ENCODE data around the gene CCBE1. TPM values are rescaled to one million over a fixed set of nuclear protein-coding genes. Genes with fewer than 3 reads are reported as not detected.

CCBE1 gene
- total and polyA plus RNA-seq, 2 of the 4 experiments (the other 2 are of a cell fraction): 64.8 to 148 TPM

GRCh38 chr18:59684777-59685176 lies 12.4 kb downstream of the CCBE1 start:
- Histone ChIP-seq H2AFZ (replicated peaks; ENCODE audit: low read length, poor library complexity) (no peak overlapping the region), H3K27ac (ENCODE audit: insufficient read depth, low read length) (no peak overlapping the region; the same call in 1 of the 2 replicates), H4K8ac (ENCODE audit: low read depth in 2 of 2, low read length in 2 of 2) (no peak overlapping the region), H2BK20ac (ENCODE audit: low read depth, low read length) (no peak overlapping the region), H3K18ac (ENCODE audit: low read depth, low read length) (0 out of 2 replicates have a peak overlapping the region, but pooled peaks have one; percentile 39), H3K4me2 (ENCODE audit: low read depth, low read length) (peak overlapping the region; percentile 35; the same call in 1 of the 2 replicates), H3K23ac (ENCODE audit: low read depth, low read length) (no peak overlapping the region), H2AK9ac (replicated peaks; ENCODE audit: low read depth, low read length, poor library complexity) (no peak overlapping the region), H3K9me1 (ENCODE audit: insufficient read depth, low read length) (peaks cover 13% of the 10 kb centered on the region), H2BK5ac (ENCODE audit: low read depth, low read length, poor library complexity, severe bottlenecking) (no peak overlapping the region), H3K79me1 (ENCODE audit: low read depth in 1 of 2, low read length in 2 of 2) (peaks cover 59 to 67% of the 10 kb centered on the region in 2 experiments), H2BK15ac (ENCODE audit: low read depth, low read length) (no peak overlapping the region), H4K20me1 (ENCODE audit: insufficient read depth, low read length) (peaks cover 5% of the 10 kb centered on the region; the same call in 1 of the 2 replicates), H3K4ac (ENCODE audit: low read depth, low read length) (no peak overlapping the region), H3K27me3 (ENCODE audit: control insufficient read depth, insufficient read depth, low read length) (no peaks in the 10 kb centered on the region), H4K91ac (ENCODE audit: insufficient read depth, low read depth, low read length) (no peak overlapping the region), H3K4me3 (ENCODE audit: insufficient read depth, low read depth, low read length) (no peak overlapping the region), H4K5ac (ENCODE audit: low read depth, low read length) (no peak overlapping the region), H3K9ac (ENCODE audit: low read depth, low read length) (no peak overlapping the region), H3K36me3 (ENCODE audit: control insufficient read depth, insufficient read depth, low read length) (no peaks in the 10 kb centered on the region), H3K14ac (replicated peaks; ENCODE audit: low read depth, low read length) (peak overlapping the region; percentile 75; the same call in 1 of the 2 replicates), H2AK5ac (ENCODE audit: low read depth, low read length) (no peak overlapping the region), H2BK120ac (ENCODE audit: low read depth, low read length) (no peak overlapping the region), H3K4me1 (ENCODE audit: control insufficient read depth, insufficient read depth, low read length) (peaks cover 26% of the 10 kb centered on the region), H3K9me3 (ENCODE audit: control insufficient read depth, insufficient read depth, low read length) (no peaks in the 10 kb centered on the region), H3K56ac (ENCODE audit: extremely low read depth, insufficient read depth, low read length) (no peak overlapping the region)
- ChIA-PET POLR2A (ENCODE audit: unreplicated experiment) (interaction anchor here (0.5 kb wide), 1 partner anchor 84 kb away, joined by 4 read pairs; no protein-coding TSS in a partner anchor), CTCF (interaction anchor here (1.1 to 1.5 kb wide), 3 partner anchors 12 to 139 kb away, joined by 4 to 5 read pairs (median 5); partner anchors contain the start of gene CCBE1)
- intact Hi-C loops (cut with micrococcal nuclease): no loop called here
- no peak for TF ChIP-seq SMC3 (IDR thresholded peaks at IDR 0.05; ENCODE audit: low read depth, low read length)
- no peak for TF ChIP-seq NFE2L2 (IDR thresholded peaks at IDR 0.05; ENCODE audit: low read depth, low read length)
- TF ChIP-seq MAFK (IDR thresholded peaks at IDR 0.05; ENCODE audit: low read depth, low read length): no peak
- TF ChIP-seq MXI1 (IDR thresholded peaks at IDR 0.05; ENCODE audit: borderline replicate concordance, low read depth, low read length): no peak
- TF ChIP-seq BHLHE40 (IDR thresholded peaks at IDR 0.05; ENCODE audit: low read depth, low read length): no peak
- TF ChIP-seq CEBPB (IDR thresholded peaks at IDR 0.05; ENCODE audit: low read depth, low read length): no peak
- TF ChIP-seq RCOR1 (IDR thresholded peaks at IDR 0.05; ENCODE audit: insufficient replicate concordance, low read length): no peak
- no peak for TF ChIP-seq RAD21 (IDR thresholded peaks at IDR 0.05; ENCODE audit: low read length)
- TF ChIP-seq RFX5 (IDR thresholded peaks at IDR 0.05; ENCODE audit: low read depth, low read length): no peak
- no peak for TF ChIP-seq CTCF (conservative IDR thresholded peaks at IDR 0.05; ENCODE audit: low read depth, low read length)
- TF ChIP-seq, protein P1, sequence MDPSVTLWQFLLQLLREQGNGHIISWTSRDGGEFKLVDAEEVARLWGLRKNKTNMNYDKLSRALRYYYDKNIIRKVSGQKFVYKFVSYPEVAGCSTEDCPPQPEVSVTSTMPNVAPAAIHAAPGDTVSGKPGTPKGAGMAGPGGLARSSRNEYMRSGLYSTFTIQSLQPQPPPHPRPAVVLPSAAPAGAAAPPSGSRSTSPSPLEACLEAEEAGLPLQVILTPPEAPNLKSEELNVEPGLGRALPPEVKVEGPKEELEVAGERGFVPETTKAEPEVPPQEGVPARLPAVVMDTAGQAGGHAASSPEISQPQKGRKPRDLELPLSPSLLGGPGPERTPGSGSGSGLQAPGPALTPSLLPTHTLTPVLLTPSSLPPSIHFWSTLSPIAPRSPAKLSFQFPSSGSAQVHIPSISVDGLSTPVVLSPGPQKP (IDR thresholded peaks at IDR 0.05; ENCODE audit: borderline replicate concordance, low read depth, low read length): no peak
- TF ChIP-seq CHD1 (IDR thresholded peaks at IDR 0.05; ENCODE audit: low read depth, low read length): no peak
- no peak for TF ChIP-seq FOS (IDR thresholded peaks at IDR 0.05; ENCODE audit: low read depth, low read length)
- no peak for TF ChIP-seq MAZ (IDR thresholded peaks at IDR 0.05; ENCODE audit: borderline replicate concordance, low read depth, low read length)
- TF ChIP-seq POLR2A (IDR thresholded peaks at IDR 0.05; ENCODE audit: low read depth, low read length): no peak
- no peak for TF ChIP-seq USF2 (IDR thresholded peaks at IDR 0.05; ENCODE audit: low read depth, low read length)
- BruUV-seq (replicated peaks): no TSS peak
- 60% methylated on average over 1 of the region's 2 CpGs; no CpG with 5 or more reads in 1 of the 2 experiments for WGBS, 2 experiments (ENCODE audit: extremely low coverage in 2 of 2, insufficient read length in 1 of 2)
- in situ Hi-C loops (cut with MboI; ENCODE audit: low sequenced_read_pairs): no loop called here
- DNase-seq (no peak), ATAC-seq (ENCODE audit: low read depth) (peak; percentile 59)
- dilution Hi-C loops (cut with HindIII; ENCODE audit: low sequenced_read_pairs, unreplicated experiment): no loop called here

All from IMR-90 (cell line).